Smooth muscle cell (in vitro differentiated cells): ENCODE measurements around the gene SLC6A17. TPM values are rescaled to one million over a fixed set of nuclear protein-coding genes. Genes with fewer than 3 reads are reported as not detected.
A peak's percentile ranks its signal among the peaks of the same experiment; 100 is the strongest.

Experiments
- DNase-seq: peaks from one replicate; lab custom pipeline; 2025; ENCODE audit not compliant: unreplicated experiment; lab: John Stamatoyannopoulos, UW
- H2AFZ ChIP-seq: fragments of 200-600 bp; sonication (generic); 2 replicates; pipeline ENCODE4 v1.6.0; 2016; ENCODE audit warnings: antibody characterized with exemption, low read depth, mild to moderate bottlenecking
- H3F3A ChIP-seq: fragments of 200-600 bp; sonication (generic); 2 replicates; pipeline ENCODE4 v1.6.0; 2017; ENCODE audit warnings: antibody characterized with exemption, low read depth
- H3K27ac ChIP-seq: fragments of 200-600 bp; sonication (generic); 2 replicates; pipeline ENCODE4 v1.5.1; 2016; ENCODE audit warnings: low read depth, mild to moderate bottlenecking
- H3K27me3 ChIP-seq: fragments of 200-600 bp; sonication (generic); 2 replicates; pipeline ENCODE4 v1.6.1; 2016; ENCODE audit warnings: low read depth, mild to moderate bottlenecking
- H3K36me3 ChIP-seq: fragments of 200-600 bp; sonication (generic); 2 replicates; pipeline ENCODE4 v1.5.1; 2016; ENCODE audit warnings: low read depth
- H3K4me1 ChIP-seq: fragments of 200-600 bp; sonication (generic); 2 replicates; pipeline ENCODE4 v1.5.1; 2016; ENCODE audit warnings: low read depth
- H3K4me2 ChIP-seq: fragments of 200-600 bp; sonication (generic); 2 replicates; pipeline ENCODE4 v1.6.0; 2016; ENCODE audit warnings: mild to moderate bottlenecking
- H3K4me3 ChIP-seq: fragments of 200-600 bp; sonication (generic); 2 replicates; pipeline ENCODE4 v1.5.1; 2016; ENCODE audit warnings: mild to moderate bottlenecking
- H3K79me2 ChIP-seq: fragments of 200-600 bp; sonication (generic); 2 replicates; pipeline ENCODE4 v1.6.0; 2016; ENCODE audit warnings: low read depth, mild to moderate bottlenecking
- H3K9ac ChIP-seq: fragments of 200-600 bp; sonication (generic); 2 replicates; pipeline ENCODE4 v1.6.0; 2016; ENCODE audit warnings: low read depth
- H3K9me3 ChIP-seq: fragments of 200-600 bp; sonication (generic); replicated peaks from 2 replicates; pipeline ENCODE4 v1.5.1; 2016; ENCODE audit warnings: low read depth
- H4K20me1 ChIP-seq: fragments of 200-600 bp; sonication (generic); 2 replicates; pipeline ENCODE4 v1.6.0; 2016; ENCODE audit warnings: low read depth
- CTCF ChIP-seq: fragments of 200-600 bp; sonication (generic); IDR thresholded peaks from 2 replicates; pipeline ENCODE4 v1.5.1; 2017; ENCODE audit warnings: borderline replicate concordance, mild to moderate bottlenecking, antibody characterized with exemption; ENCODE audit not compliant: insufficient read depth, poor library complexity, severe bottlenecking
- WGBS: methylation state at CpG from one replicate; pipeline ENCODE4 v1.1.7; 2016; ENCODE audit warnings: low lambda C conversion rate; 5-methylcytosine and 5-hydroxymethylcytosine counted together
- polyA plus RNA-seq: library from polyadenylated mRNA; unstranded; fragments of >200 nt; fragmentation: Nextera tagmentation; extraction: Ambion mirVana; gene quantifications from 2 replicates; pipeline ENCODE4 v1.2.1, GENCODE V29; 2016
- total RNA-seq: library from RNA; depleted of rRNA; stranded (reverse); fragments of >200 nt; gene quantifications from 2 replicates; pipeline ENCODE4 v1.2.3, GENCODE V29; 2014

Gene SLC6A17
- total and polyA plus RNA-seq, 2 experiments from 2014 or later: 3.2 to 4.0 TPM

- Histone ChIP-seq H3K27ac (no peak overlapping the region), H3K9ac (no peak overlapping the region), H3K4me2 (peak overlapping the region; percentile 99), H3K4me3 (peak overlapping the region; percentile 64), H3K79me2 (no peaks in the 10 kb centered on the region), H3K27me3 (peaks cover 14% of the 10 kb centered on the region), H3K9me3 (no peaks in the 10 kb centered on the region), H3K36me3 (no peaks in the 10 kb centered on the region), H3F3A (peaks cover 7% of the 10 kb centered on the region), H2AFZ (no peak overlapping the region), H3K4me1 (peaks cover 30% of the 10 kb centered on the region), H4K20me1 (peaks cover 53% of the 10 kb centered on the region)
- peak; percentile 10 for TF ChIP-seq CTCF
- WGBS: 43% methylated on average over 17 of the region's 20 CpGs
- DNase-seq: no peak
Measured at GRCh38 chr1:110212169-110213142, 62.2 kb downstream of the SLC6A17 start.

GRCh38 chr1:110213143-110213540 is 62.8 kb downstream of the SLC6A17 start:
- no peaks in the 10 kb centered on the region for H3K36me3 ChIP-seq
- peaks cover 60% of the 10 kb centered on the region for H4K20me1 ChIP-seq
- H3F3A ChIP-seq: peaks cover 7% of the 10 kb centered on the region
- H3K27ac ChIP-seq: no peak overlapping the region
- WGBS: 67% methylated on average over 2 of the region's 2 CpGs
- H3K79me2 ChIP-seq: no peaks in the 10 kb centered on the region
- H3K9ac ChIP-seq: no peak overlapping the region
- no peak overlapping the region for H3K4me2 ChIP-seq
- no peak overlapping the region for H2AFZ ChIP-seq
- H3K9me3 ChIP-seq: no peaks in the 10 kb centered on the region
- TF ChIP-seq CTCF: no peak
- no peak for DNase-seq
- peaks cover 30% of the 10 kb centered on the region for H3K4me1 ChIP-seq
- no peak overlapping the region for H3K4me3 ChIP-seq
- peaks cover 14% of the 10 kb centered on the region for H3K27me3 ChIP-seq

GRCh38 chr1:110214454-110215404 is 64.4 kb downstream of the SLC6A17 start:
- no peak for DNase-seq
- Histone ChIP-seq H4K20me1 (peaks cover 75% of the 10 kb centered on the region), H3K9ac (no peak overlapping the region), H3K79me2 (no peaks in the 10 kb centered on the region), H3K27me3 (peaks cover 14% of the 10 kb centered on the region), H3F3A (peaks cover 2% of the 10 kb centered on the region), H3K27ac (no peak overlapping the region), H2AFZ (no peak overlapping the region), H3K9me3 (no peaks in the 10 kb centered on the region), H3K4me2 (peak overlapping the region; percentile 26), H3K4me3 (no peak overlapping the region), H3K4me1 (peaks cover 23% of the 10 kb centered on the region), H3K36me3 (no peaks in the 10 kb centered on the region)
- 79% methylated on average over 16 of the region's 16 CpGs for WGBS
- TF ChIP-seq CTCF: no peak
